DOHH2 (cell line): Measurements from ENCODE around the gene AGAP3.

Experiments used
- CTCF ChIP-seq: fragments of 200-600 bp; sonication (generic); IDR thresholded peaks from one replicate; pipeline ENCODE4 v1.5.1; 2014; ENCODE audit warnings: antibody characterized with exemption, mild to moderate bottlenecking, low read depth, low read length; ENCODE audit not compliant: poor library complexity, severe bottlenecking
- EZH2phosphoT487 ChIP-seq: fragments of 200-600 bp; sonication (generic); IDR thresholded peaks from 2 replicates; pipeline ENCODE4 v1.6.1; 2017; ENCODE audit warnings: borderline replicate concordance, mild to moderate bottlenecking, antibody characterized with exemption, low read length, moderate library complexity, mixed read lengths

DNA sequence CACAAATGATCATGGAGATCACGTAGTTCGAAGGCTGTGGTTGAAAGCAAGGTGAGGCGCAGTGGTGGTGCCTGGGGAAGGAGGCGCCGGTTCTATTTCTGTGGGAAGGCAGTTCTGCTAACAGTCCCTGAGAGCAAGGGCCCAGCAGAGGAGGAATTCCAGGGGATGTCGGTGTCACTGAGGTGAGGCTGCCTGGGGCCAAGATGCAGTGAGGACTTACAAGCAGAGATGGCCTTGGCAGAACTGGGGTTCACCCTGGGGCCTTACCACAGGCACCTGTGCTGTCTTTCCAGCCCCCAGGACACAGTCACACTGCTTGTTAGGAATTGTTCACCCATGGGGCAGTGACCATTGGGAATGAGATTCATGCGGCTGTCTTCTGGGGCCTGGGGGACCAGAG is 54.6 kb downstream of the AGAP3 start:
- TF ChIP-seq CTCF (no peak), EZH2phosphoT487 (no peak)
